SHP77 treated with DMSO at 0.1 percent for 48 hours (cell line): ENCODE data around the gene ERAP2.

Source experiments
- DNase-seq: peaks from one replicate; lab custom pipeline; 2025; lab: John Stamatoyannopoulos, UW

ERAP2 gene

DNA sequence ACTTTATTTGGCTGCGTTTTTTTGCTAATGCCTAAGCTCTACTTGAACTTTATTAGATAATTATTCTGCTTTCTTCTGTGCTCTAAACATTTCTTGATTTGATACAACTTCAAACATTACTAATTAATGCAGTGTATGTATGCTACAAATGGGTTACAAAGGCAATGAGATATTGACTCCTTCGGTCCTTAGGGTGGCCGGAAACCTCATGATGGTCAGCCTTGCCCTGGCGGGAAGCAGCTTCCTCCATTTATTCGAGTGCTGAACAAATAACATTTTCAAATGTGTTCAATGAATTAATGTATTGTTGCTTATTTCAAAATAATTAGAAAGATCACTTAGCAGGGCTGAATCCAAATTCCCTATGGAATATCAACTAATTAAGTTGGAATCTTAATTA, 55.7 kb downstream of the ERAP2 start:
- DNase-seq: no peak

DNA sequence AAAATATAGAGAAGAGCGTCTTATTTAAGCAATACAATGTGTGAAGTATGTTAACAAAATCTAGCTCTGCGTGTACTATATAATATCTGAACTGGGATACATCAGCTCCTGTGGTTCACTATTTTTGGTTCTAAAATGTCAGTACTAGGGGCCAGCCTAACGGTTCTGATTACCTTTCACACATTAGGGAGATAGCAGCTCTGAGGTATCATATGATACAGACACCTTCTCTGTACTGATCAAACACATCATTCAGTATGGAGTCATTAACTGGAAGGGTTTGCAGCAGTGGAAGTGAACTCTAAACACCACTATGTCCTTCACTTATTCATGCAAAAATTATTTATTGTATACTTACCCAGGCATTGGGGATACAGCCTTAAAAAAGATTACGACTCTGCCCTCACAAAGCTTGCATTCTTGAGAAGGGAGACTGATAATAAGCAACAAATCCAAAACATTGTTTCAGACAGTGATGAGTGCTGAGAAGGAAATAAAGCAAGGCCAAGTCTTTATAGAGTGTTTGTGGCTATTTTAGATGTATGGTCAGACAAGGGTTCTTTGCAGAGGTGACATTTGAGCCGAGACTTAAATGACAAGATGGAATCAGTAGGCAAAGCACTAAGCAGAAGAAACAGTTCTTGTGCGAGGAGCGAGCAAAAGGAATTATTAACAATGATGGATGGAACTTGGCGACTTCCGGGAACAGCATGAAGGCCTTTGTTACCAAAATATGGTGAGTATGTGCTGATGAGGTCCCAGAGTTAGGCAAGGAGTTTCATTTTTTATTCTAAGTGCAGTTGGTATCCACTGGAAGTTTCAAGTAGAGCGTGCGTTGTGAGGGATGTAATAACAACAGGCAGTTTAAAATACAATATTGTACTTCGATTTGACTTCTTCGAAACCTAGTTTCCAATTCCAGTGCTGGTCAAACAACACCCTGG, 57.7 kb downstream of the ERAP2 start:
- DNase-seq: peak; percentile 65

DNA sequence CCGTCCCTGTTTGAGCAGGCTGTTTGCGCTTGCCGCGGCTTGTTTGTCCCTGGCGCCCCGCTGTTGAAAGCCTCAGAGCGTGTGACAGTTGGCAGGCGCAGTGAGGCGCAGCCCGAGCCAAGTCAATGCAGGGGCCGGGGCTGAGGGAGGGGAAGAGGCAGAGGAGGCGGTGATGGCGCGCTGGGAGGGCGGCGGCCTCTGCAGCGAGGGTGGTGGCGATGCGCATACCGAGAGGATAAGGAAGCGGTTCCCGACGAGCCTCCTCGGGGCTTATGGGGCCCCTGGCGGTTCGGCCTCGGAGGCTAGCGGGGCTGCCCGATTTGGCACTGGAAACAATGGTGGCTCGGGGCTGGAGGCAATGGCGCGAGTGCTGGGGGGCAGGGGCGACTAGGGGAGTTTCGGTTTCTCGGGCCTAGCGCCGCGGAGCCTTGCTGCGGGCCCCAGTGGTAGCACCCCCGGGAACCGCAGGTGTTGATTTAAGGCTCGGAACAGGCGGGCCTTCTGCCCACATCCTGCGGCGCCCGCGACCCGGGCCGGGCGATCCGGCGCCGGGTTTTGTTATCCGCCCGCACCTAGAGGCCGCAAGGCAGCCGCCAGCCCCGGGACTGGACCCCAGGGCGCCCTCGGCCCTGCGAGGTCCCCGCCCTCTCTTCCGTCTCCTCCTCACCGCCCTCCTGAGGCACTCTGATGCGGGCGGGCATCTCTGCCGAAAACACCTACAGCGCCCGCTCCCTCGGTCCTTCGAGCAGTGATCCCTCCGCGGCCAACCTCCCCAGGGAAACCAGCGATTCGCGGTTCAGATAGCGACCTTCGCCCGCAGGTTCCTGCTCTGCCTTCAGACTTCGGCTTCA, 58.6 kb downstream of the ERAP2 start:
- DNase-seq: peak; percentile 82

DNA sequence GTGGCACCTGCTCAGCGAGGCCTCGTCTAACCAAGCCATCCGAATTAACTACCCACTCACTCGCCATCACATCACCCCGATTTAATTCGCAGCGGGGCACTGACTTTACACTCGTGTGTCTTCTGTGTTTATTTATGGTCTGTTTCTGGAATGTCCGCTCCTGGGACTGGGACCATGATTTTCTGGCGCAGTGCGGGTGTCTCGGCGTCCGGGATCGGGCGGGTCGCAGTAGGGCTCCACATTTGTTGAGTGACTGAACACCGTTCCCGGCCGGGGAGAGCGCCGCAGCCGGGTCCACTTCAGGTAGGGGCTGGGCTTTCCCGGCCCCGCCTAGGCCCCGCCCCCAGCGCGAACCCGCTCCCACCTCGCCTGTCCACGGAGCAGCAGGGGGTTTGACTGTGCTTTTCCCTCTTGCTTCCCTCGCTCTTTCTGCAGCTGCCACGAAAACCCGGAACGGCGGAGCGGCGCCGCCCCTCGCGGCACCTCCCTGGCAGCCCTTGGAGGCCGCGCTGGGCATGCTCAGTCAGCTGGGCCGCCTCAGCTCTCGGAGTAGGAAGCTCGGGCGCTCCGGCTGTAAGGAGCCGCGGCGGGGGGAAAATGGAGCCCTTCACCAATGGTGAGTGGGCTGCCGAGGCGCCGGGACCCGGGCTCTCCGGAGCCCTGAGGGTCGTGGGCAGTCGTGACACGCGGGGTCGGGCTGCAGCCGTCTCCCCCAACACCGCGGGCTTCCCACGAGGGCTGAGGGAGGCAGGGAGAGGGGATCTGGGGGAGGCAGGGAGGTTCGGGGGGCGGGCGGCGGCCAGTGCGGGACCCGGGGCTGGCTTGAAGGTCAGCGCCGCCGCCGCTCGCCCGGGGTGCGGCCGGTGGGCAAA, 59.5 kb downstream of the ERAP2 start, which contains the start of gene LNPEP:
Gene LNPEP, plus strand, starts transcription at position 522 of the 872 bp plus-strand sequence. Its CDS starts 76 bp downstream, at position 598.
- peak; percentile 93 for DNase-seq

DNA sequence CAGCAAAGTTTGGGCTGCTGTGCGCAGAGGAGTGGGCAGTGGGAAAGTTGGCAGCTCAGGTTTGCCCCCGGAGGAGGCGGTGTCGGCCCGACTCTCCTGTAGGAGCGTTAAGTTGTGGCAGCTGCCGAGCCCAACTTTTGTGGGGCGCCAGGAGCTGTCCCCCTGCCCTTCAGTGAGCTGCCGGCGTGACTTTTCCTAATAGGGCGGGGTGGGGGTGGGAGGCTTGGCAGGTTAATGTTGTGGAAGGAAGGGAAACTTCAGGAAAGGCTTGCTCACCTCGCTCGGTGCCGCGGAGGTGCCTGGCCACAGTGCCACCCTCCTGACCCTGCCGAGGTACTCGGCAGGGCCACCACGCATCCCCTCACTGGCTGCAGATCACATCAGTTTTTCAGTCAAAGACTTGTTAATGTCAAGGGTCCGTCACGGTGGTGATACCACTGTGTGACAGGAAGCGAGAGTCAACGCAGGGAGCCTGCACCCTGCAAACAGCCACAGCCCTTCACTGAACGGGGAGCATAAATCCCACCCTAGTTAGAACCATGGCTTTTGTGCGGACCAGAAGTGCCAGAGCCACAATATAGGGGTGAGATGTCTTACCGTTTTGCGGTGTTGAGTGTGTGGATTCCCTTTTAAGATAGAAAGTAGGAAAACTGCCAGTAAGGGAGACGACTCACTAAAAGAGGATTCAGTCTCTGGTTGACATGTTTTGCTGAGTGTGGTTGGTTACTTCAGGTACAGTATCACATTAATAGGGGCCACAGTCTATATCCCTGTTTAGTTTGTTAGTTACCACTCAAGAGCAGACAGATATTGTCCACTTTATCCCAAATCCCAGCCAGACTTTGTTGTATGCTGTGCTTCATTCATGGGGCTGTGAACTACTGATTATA, 60.4 kb downstream of the ERAP2 start:
- no peak for DNase-seq

DNA sequence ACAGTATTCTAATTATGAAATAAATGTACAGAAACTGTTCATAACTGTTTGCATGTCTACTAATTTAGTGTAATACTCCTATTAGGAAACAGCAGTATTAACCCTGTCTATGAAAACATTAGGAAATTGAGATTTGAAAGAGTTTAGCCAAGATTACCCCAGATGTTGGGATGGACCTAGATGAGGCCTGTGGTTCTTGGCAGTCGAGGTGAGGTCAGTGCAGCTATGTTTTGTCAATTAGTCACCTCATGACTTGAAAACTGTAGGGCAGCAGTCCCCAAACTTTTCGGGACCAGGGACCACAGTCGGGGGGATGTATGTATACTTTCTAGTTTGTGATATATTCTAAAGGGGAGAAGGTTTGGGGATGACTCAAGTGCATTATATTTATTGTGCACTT, 64.3 kb downstream of the ERAP2 start:
- no peak for DNase-seq

DNA sequence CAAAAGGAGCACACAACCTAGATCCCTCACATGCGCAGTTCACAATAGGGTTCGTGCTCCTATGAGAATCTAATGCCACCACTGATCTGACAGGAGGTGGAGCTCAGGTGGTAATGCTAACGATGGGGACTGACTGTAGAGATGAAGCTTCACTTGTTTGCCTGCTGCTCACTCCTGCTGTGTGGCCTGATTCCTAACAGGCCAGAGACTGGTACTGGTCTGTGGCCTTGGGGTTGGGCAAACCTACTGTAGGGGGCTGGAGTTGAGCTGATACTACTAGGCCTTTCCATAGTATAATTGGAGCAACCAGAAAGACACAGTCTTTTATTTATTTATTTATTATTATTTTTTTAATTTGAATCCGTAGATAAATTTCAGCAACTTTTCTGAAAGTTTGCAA, 64.8 kb downstream of the ERAP2 start:
- DNase-seq: no peak

DNA sequence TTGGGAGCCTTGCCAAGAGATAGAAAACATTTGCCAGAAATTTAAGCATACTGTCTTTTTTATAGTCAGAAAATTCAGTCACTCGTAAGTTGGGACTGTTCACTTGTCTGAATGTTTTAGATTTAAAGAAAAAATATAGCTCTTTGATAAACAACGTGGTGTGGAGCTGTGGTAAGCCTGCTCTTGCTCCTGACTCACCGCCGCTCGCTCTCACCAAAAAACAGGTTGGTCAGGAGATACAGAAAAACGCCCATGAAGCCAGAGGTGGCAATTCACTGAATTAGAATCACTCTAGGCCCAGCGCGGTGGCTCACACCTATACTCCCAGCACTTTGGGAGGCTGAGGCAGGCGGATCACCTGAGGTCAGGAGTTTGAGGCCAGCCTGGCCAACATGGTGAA, 65.8 kb downstream of the ERAP2 start:
- DNase-seq: no peak

DNA sequence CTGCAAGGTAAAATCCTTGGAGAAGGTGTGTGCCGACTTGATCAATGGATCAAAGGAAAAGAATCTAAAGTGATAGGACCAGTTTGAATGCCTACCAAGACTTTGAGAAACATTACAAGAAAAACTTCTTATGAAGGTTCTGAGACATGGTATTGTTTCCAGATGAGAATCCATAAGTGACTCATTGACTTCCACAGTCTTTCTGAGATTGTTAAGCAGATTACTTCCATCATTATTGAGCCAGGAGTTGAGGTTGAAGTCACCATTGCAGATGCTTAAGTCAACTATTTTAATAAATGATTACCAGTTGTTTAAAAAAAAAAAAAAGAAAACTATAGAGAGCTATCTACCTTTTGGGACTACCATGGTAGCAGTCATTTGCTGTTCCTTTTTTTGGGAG, 66.6 kb downstream of the ERAP2 start:
- no peak for DNase-seq

DNA sequence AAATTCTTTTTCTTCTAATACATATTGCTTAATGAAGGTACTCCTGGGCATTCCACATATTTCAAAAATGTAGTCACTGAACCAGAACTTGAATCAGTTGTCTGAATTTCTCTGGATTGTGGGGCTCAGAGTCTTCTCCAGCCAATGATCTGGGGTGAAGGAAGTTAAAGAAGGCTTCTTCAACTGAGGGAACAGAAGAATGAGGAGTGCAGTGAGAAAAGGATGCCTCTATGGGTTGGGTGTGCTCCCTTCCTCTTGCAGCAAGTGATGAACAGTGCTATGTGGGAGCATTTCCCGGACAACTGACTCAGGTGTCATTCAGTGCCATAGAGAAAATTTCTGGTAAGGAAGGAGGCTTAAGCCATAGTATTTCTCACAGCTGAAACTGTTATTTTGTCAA, 67.5 kb downstream of the ERAP2 start:
- DNase-seq: no peak

DNA sequence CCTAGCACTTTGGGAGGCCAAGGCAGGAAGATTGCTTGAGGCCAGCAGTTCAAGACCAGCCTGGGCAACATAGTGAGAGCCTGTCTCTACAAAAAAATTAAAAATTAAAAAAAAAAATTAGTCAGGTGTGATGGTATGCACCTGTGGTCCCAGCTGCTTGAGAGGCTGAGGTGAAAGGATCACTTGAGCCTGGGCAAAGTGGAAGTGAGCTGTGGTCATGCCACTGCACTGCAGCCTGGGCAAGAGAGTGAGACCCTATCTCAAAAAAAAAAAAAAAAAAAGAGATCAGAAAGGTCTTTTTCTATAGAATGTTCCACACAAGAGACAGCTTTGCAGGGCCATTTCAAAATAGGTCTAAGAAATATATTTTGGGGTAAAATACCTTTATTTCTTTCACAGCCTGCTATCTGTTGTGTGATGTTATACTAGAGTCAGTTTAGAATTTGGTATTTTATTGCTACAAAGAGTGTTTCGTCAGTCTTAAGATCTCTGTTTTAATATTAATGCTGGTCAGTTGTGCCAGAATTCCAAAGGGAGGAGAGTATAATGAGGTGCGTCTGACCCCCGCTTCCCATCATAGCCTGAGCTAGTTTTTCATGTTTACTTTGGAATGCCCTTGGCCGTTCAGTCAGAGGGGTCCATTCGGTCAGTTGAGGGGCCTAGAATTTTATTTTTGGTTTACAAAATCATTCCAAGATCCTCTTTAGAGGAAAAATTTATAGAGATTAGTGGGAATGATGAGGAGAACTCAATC, 69.0 kb downstream of the ERAP2 start:
- no peak for DNase-seq

DNA sequence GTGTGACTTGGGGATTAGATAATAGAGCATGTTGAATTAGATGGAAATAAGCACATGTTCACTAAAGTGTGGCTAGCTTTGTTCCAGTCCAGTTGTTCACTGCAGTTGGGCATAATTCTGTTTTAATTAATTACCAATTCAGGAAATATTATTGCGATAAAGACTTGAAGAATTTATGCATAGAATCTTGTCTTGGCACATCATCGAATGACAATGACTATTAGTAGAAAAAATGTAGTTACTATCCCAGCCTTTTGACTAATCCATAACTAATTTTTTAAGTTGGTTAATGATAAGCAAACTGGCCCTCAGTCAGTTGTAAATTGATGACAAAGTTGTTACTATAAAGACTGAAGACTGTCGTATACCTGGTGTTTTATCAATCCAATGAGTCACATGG, 70.1 kb downstream of the ERAP2 start:
- DNase-seq: no peak

DNA sequence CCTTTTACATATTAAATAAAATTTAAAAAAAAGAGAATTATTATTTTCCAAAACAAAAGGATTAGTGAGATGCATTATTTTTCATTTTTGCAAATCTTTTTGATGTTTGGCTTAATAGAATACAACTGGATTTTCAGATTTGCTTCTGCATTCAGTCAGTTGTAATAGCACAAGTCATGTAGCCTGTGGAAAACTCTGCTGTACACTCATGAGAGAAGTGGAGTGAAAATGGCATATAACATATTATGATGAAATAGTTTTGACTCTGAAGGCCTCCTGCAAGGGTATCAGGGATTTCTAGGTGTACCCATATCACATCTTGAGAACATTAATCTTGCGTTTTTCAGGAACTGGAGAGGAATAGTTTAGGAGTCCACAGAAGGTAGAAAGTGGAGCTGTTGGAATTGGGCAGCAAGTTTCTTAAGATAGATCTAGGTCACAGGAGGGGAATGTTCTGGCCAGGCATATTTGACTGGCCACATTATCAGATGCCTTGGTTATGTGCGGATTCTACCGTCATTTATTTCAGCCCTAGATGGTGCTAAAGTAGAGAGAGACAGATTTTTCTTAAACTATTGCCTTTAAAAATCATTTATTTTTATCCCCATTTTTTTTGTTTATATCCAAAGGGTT, 75.9 kb downstream of the ERAP2 start:
- no peak for DNase-seq

DNA sequence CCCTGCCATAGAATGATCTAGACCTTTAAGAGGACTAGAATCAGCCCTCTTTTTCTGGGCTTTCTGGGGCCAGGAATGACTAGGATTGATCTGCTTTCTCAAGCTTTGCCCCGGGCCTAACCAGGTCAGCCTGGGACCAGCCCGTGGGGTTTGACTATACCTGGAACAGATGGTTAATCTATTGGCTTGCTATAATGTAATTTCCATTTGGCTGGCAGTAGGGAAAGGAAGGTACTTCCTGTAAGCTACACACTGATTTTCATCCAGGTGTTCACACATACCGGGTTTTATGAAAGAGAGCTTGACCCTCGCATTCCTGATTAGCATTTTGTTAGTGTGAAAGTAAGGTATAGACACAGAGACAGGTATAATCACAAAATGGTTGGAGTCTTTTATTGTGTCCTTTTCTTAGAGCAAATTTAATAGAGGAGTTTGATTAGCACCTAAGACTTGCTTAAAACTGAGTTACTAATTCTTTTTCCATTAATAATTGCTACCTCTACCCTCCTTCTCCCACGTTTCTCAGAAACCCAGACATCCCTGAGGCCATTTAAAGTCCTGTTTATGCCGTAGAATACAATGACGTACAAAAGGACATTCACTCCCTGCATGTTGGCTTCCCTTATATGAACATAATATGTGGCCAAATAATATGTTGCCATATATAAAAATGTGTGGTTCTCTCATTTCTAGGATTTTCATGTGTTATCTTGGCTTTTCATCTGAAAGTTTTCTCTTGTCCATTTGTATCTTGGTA, 76.9 kb downstream of the ERAP2 start:
- no peak for DNase-seq

DNA sequence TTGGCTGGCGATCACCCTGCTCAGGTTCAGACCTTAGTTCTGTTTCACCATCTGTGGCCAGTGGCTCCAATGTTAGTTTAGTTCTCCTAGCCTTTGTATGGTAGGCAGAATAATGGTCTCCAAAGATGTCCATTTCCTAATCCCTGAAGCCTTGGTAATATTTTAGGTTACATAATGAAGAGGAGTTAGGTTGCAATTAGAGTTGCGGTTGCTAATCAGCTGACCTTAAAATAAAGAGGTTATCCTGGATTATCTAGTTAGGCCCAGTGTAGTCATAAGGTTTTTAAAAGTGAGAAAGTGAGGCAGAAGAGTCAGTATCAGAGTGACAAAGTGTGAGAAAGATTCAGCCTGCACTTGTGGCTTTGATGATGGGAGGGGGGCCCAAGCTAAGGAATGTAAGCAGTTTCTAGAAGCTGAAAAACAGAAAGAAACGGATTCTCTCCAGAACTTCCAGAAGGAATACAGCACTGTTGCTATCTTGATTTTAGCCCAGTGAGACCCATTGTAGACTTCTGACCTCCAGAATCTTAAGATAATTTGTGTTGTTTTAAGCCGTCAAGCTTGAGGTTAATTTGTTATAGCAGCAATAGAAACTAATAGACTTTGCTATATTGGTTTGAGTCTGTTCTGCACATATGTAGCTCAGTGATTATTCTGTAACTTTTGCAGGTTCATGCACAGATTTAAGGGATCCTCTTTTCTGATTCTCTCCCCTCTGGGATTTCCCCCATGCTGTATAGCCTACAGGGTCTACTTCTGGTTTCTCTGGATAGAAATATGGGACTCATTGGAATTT, 81.2 kb downstream of the ERAP2 start:
- no peak for DNase-seq

DNA sequence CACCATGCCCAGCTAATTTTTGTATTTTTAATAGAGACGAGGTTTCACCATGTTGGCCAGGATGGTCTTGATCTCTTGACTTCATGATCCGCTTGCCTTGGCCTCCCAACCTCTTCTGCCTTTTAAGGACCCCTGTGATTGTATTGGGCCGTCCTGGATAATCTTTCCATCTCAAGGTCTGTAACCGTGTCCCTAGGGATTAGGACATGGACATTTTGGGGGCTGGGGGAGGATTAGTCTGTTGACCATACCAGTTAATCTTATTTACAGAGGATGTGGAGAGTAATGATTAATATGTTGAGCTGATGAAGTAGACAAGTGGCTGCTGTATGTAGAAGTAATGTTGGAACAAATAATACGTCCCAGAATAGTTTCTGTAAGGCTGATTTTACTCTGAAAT, 82.7 kb downstream of the ERAP2 start:
- DNase-seq: no peak

DNA sequence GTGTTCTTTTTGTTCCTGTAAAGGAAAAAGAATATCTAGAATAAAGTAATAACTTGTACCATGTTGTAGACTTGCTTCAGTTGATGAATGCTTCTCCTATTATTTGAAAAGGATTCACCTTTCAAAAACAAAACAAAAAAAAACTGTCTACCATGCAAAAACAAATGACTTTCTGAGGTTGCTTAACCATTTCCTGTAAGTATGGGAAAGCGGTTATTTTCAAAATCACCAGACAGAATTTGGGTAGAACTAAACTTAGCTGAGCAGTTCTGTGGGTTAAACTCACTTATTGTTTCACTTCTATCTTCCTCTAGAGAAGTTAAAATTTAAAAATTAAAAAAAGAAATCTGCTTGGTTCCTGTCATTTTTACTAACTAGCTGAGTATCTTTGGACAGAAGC, 84.8 kb downstream of the ERAP2 start:
- DNase-seq: no peak

DNA sequence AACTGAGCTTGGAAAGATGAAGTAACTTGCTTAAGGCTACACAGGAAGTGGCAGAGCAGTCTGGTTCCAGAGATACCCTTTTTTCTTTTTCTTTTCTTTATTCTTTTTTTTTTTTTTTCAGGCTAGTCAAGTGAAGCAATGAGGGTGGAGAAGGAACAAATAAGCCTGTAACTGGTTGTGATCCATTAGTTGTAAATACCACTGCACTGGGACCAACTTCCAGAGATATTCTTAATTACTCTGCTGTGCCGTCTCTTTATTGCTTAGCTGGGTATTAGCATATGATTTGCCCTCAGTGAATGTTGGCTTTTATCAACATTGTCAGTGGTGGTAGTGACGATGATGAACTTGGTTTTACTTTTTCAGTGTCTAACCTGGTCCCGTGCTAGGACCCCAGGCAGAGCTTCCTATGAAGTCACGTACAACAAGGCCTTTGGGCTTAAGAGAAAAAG, 86.3 kb downstream of the ERAP2 start:
- DNase-seq: no peak
